Upper lobe of left lung (tissue), 4 donors: ENCODE results near the gene SH3RF1.

ENCODE experiments used
- EP300 ChIP-seq, 4 donors: sonication (generic); formaldehyde crosslinking; IDR thresholded peaks; one replicate each; pipeline ENCODE4 v1.5.1; 2017; ENCODE audit warnings: antibody characterized with exemption in 4 of 4, control low read depth in 2 of 4
- POLR2A ChIP-seq, 4 donors: fragments of 450-650 bp; IDR thresholded peaks; one replicate each; pipeline ENCODE4 v1.5.1; 2016 to 2017; ENCODE audit warnings: antibody characterized with exemption in 4 of 4, mild to moderate bottlenecking in 2 of 4
- TF ChIP-seq, protein P1 (sequence below), 6 experiments: fragments of 450-650 bp in 4 of 6; fragments of 200-600 bp in 2 of 6; sonication (generic) in 2 of 6; IDR thresholded peaks; one replicate each; pipeline ENCODE4 v1.5.1; 2016 to 2019; ENCODE audit warnings: antibody characterized with exemption in 6 of 6

DNA sequence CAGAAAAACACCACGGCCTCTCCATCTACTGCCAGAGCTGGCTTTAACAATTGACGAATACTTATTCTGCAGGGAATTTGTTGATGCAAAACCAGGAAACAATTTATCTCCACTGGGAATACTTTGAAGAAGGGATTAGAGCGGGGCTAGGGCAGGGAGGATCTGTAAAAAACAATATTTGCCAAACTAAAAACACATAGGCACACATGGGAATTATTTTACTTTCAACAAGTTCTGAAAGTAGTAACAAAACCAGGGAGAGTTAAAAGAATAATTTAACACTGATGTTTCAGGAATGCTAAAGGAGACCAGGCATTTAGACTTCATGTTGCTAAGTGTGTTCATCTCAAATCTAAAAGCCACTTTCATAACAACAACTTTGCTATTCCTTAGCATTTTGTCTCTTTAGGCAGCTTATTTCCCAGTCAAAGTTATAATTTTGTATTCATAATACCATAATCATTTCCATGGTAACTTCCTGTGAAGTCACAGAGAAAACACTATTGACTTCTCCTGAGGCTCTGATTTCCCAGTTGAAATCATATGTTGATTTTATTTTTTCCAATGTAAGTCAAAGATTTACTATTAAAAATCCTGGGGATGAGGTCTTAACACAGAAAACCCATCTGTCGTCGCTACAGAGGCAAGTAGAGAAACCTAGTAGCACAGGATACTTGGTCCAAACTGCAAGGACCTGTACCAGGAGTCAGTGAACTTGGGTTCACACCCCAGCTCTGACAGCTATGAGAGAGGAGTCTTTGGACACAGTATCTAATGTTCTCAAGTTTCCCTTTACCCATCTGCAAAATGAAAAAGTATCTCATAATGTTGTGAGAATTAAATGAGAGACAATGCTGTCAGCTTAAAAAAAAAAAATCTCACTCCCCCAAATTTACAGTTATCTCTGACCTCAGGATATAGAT lies 69.3 kb downstream of the SH3RF1 start:
- TF ChIP-seq, protein P1, sequence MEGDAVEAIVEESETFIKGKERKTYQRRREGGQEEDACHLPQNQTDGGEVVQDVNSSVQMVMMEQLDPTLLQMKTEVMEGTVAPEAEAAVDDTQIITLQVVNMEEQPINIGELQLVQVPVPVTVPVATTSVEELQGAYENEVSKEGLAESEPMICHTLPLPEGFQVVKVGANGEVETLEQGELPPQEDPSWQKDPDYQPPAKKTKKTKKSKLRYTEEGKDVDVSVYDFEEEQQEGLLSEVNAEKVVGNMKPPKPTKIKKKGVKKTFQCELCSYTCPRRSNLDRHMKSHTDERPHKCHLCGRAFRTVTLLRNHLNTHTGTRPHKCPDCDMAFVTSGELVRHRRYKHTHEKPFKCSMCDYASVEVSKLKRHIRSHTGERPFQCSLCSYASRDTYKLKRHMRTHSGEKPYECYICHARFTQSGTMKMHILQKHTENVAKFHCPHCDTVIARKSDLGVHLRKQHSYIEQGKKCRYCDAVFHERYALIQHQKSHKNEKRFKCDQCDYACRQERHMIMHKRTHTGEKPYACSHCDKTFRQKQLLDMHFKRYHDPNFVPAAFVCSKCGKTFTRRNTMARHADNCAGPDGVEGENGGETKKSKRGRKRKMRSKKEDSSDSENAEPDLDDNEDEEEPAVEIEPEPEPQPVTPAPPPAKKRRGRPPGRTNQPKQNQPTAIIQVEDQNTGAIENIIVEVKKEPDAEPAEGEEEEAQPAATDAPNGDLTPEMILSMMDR (IDR thresholded peaks at IDR 0.05): no peak
- TF ChIP-seq EP300 (IDR thresholded peaks at IDR 0.05) (no peak), POLR2A (IDR thresholded peaks at IDR 0.05) (no peak)
